ENCODE measurements around the gene TBC1D1. TPM values are rescaled to one million over a fixed set of nuclear protein-coding genes. Genes with fewer than 3 reads are reported as not detected.

Gene TBC1D1
- total and polyA plus RNA-seq, 2 of the 8 experiments (the other 6 are each of a cell fraction or from before 2014, with no cell fraction given): 96.9 to 162 TPM

GRCh38 chr4:38060829-38061431 lies 170.0 kb downstream of the TBC1D1 start (continued):
- no peak for TF ChIP-seq RXRA (IDR thresholded peaks at IDR 0.05; ENCODE audit: insufficient read depth, low read depth, low read length)
- no peak for TF ChIP-seq HDAC2 (IDR thresholded peaks at IDR 0.05; ENCODE audit: borderline replicate concordance in 1 of 2, low read depth in 2 of 2, low read length in 2 of 2)
- no peak for TF ChIP-seq CEBPB (IDR thresholded peaks at IDR 0.05; ENCODE audit: low read depth, low read length)
- no peak for TF ChIP-seq CBX8 (IDR thresholded peaks at IDR 0.05; ENCODE audit: borderline replicate concordance, low read depth, low read length)
